NCI-H1436 treated with DMSO at 0.1 percent for 48 hours (cell line): Measurements from ENCODE around the gene VPS52.

ENCODE experiments used
- DNase-seq: peaks from one replicate; lab custom pipeline; 2025; lab: John Stamatoyannopoulos, UW

The VPS52 gene

DNA sequence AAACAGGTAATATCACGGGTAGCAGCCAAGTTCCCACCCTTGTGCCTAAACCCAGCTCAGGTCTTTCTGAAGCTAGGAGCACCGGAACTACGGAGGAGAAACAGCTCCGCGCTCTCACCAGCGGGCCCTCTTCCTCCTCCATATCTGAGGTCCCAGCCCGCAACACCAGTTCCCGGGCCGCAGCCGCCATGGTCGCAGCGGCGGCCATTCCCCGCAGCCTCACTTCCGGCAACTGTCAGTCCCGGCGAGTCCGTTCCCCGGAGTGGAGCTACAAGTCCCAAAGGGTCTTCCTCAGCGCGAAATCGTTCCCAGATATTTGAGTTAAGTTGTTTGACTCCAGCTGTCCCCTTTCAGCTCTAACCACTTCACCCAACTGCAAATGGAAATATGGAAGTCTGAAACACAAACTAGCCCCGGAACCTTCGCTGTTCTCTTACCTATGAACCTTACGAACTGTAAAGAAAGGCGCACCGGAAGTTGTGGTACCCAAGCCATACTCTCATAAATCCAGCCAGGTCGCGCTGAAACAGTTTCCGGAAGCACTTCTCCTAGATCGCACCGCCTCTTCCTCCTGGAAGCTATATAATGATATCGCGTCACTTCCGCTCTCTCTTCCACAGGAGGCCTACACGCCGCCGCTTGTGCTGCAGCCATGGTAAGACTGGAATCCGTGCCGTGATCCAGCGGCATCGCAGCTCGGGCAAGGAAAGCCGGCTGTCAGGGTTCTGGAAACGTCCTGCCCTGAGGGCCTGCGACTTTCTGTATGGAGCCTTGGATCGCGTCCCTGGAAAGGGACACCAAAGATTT, at the start of gene VPS52, which contains the start of gene RPS18:
VPS52 (minus strand) TSS at position 409 of the 807 bp plus-strand sequence; CDS start at position 208, 201 bp downstream.
RPS18 (plus strand) TSS at position 608 of the 807 bp plus-strand sequence; CDS start at position 653, 45 bp downstream.
- peak; percentile 95 for DNase-seq

DNA sequence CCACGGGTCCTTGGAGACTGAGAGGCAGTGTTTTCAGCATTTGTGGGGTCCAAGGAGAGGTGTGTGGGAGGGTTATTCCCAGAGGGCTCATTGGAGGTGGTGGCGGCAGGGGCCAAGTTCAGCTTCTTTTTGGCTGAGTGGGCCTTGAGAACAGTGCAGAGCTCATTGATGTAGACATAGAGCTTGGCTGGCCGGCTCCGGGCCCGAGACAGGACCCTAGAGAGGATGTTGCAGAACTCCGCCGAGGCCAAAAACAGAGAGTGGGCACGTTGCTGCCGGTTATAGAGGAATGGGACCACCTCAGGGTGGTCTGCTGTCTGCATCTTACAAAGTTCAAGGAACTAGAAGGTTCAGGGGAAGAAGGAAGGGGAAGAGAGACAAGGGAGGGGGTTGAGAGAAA, 49.6 kb upstream of the VPS52 start:
- DNase-seq: no peak

DNA sequence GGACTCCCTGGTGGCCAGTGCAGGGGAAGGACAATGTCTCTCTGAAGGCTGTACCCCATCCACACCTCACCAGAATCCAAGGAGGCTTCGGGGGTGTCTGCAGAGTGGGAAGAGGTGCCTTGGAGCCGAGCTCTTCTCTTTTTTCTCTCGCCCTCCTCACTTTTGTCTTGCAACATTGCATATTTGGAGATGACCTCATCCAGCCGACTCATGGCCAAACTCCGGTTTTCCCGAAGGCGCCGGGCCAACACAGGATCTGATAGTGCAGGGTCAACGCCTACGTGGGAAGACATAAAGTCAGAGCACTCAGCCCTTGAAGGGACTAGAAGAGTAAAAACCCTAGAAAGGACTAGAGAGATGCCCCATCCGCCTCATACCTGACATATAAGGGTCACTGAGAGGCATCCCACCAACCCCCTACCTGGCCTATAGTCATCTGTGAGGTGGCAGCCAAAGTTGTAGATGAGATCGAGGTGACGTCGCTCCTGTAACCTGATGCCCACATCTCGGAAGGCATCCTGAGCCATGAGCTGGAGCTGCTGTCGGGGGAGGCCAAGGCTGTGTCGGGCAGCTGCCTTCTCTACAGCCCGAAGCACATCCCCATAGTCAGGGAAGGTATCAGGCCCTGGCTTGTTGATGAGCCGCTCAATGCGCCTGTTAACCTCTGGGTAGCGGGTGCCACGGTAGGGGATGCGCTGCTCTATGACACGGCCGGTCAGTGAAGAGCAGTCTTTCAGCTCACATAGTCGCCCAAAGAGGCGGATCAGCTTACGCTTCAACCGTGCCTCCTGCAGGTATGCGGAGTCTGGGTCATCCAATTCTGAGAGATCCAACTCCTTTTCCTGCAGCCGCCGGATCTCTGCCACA, 48.9 kb upstream of the VPS52 start:
- no peak for DNase-seq

- DNase-seq: no peak
Measured at GRCh38 chr6:33319939-33320314, 48.3 kb upstream of the VPS52 start.

- no peak for DNase-seq
Measured at GRCh38 chr6:33318426-33319073, 46.9 kb upstream of the VPS52 start.

- peak; percentile 89 for DNase-seq
Measured at GRCh38 chr6:33317669-33318425, 46.2 kb upstream of the VPS52 start, which contains the start of gene ZBTB22. Gene ZBTB22 (minus strand): TSS chr6:33317744. CDS start chr6:33316916, 828 bp downstream.

DNA sequence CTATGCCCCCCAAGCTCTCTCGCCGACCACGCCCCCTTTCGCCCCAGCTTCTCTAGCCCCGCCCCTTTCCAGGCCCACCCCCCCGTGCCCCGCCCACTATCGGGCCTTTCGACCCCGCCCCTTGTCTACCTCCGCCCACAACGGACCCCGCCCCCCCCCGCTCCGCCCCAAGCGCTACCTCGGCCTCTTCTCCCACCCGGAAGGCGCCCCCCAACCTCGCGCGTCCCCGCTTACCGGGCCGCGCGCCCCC, 45.7 kb upstream of the VPS52 start:
- no peak for DNase-seq

DNA sequence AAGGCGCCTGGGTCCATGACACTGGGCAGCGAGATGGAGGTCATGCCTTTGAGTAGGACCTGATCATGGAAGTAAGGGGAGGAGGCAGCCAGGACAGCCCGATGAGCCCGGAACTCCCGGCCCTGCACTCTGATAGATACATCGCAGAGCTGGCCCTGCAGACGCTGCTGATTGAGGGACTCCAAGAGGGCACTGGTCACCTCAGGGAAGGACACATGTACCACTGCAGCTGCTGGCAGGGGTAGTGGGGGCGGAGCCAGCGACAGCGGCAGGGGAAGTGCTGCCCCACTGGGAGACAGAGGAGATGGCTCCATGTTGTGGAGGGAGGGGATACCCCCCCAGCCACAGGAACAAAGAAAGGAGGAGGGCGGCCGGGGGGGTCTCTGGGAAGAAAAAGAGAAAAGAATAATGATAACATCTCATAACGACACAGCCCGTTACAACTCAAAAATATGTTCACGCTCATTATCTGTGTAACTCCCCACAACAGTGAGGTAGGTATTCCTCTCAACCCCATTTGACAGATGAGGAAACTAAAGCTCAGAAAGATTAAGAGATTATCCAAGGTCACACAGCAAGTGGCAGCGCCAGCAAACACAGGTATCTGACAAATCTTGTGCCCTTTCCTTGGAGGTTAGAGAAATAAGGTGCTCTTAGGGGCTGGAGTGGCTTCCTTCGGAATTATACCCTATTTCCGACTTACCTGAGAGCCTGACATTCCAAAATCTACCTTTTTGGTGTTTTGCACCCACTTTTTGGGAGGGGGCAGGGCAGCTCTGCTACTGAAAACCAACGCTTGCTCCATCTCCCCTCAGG, 45.1 kb upstream of the VPS52 start:
- no peak for DNase-seq

DNA sequence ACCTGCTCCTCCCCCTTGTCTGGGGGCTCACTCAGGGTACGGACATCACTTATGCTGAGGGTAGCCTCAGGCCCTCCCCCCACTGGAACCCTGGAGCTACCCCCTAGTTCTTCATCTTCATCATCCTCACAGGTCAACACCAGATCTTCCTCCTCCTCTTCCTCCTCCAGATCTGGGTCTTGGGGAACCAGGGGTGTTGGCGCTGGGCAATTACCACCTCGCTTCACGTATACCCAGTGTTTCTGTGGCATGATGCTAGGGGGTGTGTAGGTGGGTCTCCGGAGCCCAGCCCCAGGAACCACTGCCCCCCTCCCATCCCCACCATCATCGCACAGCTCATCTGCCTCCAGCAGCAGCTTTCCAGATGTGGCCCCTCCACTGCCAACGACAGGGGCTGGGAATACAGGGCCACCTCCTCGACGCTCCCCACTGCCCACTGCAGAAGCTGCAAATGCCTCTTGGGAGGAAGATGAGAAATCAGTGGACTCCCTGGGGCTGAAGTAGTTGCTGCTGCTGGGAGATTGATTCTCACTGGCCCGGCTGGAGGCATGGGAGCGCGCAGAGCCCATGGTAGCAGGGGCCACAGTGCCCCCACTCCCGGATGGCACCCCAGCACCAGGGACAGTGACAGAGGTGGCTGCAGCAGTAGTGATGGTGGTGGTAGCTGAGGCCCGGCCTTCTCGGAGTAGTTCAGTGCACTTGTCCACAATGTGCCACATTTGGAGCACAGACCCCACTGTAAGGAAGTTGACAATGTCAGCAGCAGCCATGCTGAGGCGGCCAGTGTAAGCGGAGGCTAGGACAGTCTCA, 44.3 kb upstream of the VPS52 start:
- DNase-seq: no peak

DNA sequence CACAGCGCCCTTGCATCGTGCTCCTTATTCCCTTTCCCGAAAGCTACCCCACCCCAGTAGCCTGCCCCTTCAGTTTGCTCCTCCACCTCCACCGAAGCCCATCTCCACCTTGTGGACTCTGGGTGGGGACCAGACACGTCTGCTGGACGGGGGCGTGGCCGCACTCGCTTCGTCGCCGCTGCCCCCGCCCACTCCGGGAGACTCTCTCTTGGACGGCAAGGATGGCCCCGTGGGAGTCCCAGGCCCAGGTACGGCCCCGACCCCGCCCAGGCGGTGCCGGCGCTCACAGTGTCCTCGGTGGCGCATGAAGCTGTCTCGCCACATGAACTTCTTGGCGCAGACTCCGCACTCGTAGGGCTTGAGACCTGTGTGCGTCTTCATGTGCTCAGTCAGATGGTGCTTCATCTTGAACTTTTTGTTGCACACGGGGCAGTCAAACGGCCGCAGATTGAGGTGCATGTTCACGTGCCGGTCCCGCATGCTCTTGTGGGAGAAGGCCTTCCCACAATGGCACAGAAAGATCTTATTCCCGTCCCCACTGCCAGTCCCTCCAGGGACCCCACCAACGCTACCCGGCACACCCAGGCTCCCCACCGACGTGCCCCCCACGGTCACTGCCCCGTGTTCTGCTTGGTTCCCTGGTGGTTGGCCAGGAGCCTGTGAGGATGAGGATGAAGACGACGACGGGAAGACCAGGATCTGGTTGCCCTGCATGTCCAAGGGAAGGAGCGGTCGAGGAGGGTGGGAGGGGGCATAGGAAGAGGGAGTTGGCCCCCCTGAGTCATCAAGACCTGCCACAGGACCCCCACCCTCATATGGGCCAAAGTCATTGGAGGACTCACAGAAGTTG, 43.5 kb upstream of the VPS52 start:
- peak; percentile 31 for DNase-seq

- DNase-seq: no peak
Measured at GRCh38 chr6:33314515-33314942, 42.9 kb upstream of the VPS52 start.

- DNase-seq: no peak
Measured at GRCh38 chr6:33313709-33314514, 42.2 kb upstream of the VPS52 start, which contains the start of gene TAPBP. Gene TAPBP (minus strand): TSS chr6:33314078. CDS start chr6:33314041, 37 bp downstream.

DNA sequence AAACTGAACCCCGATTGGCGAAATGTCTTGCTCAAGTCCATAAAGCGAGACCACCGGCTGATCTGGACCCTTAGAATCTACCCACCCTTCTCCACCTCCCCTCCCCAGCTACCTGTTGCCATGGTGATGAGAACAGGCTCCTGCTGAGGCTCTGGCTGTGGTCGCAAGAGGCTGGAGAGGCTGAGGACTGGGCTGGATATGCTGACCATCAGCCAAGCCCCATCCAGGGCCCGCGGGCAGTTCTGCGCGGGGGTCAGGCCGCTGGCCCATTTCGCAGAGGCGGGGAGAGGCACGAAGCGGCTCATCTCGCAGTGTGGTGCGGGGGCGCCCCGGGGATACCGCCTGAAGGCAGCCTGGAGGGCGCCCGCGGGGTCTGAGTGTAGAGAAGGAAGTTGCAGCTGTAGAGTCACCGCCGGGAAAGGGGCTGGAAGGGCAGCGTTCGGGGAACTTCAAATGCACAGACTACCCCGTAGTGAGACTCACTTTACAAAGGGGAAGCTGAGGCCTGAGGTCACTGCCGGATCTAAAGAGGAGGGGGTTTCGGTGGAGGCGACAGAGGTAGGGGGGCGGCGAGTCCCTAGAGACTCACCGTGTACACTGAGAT, 41.5 kb upstream of the VPS52 start:
- DNase-seq: no peak

DNA sequence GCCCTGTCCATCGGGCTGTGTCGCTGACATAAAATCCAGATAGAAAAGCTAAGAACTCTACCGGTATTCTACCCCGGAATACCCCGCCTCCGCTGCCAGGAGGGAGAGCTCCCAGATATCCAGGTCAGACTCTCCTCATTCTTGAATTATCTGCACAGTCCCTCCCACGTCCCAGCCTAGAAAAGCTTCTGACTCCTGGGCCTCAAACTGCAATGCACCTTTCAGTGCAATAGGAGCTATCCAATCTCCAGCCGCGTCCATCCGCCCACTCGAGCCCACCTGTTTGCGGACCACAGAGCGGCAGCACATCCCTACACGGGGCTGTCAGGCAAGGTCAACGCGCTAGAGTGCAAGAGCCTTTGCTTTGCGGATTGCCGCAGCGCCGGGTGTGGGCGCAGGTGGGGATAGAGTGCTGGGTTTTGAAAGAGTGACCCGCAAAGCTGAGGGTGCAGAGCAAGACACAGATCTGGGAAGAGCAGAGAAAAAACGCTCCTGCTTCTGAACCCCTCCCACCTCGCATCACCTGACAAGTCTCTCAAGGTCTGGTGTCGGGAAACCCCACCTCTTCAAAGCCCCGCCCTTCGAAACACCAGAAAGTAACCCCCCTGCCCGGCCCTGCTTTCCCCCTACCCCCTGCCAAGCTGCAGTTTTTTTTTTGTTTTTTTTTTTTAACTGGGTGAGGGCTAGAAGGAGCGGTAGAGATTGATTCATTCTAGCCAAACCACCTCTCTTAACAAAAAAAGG, 40.9 kb upstream of the VPS52 start:
- peak; percentile 73 for DNase-seq

DNA sequence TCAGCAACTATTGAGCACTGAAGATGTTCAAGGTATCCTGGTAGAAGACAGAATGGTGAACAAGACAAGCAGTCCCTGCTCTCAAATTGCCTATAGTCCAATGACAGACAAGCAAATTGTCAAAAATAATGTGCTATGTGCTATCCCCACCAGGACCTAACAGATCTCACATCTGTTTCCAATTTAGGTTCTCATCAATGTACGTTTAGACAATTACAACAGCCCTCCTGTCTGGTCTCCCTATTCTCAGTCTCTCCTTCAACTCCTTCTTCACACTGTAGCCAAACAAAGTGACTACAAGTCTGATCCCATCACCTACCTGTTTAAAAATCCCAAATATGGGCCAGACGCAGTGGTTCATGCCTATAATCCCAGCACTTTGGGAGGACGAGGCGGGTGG, 34.7 kb upstream of the VPS52 start:
- no peak for DNase-seq

GRCh38 chr6:33305052-33305451, 33.4 kb upstream of the VPS52 start:
- DNase-seq: no peak

DNA sequence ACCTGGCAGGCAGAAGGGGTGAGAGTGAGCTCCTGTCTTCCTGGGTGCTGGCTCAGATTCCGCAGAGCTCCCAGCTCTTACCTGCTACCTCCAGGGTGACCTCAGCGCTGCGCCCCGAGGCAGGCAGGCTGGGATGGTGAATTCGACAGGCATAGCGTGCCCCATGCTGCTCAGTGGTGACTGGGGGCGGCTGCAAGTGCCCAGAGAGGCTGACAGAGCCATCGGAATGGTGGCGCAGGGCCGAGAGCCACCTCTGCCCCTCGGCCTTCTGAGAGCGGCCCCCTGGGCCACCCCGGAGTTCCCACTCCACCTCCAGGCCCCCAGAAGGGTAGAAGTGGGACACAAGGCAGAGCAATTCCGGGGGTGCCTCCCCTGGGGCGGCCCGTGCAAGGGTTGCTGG, 32.5 kb upstream of the VPS52 start:
- no peak for DNase-seq
